HEK293T (cell line): ENCODE measurements around the gene FGGY.

Experiments used
- ARNT ChIP-seq: fragments of 450-650 bp; IDR thresholded peaks from 2 replicates; pipeline ENCODE4 v1.6.1; 2017; ENCODE audit warnings: mild to moderate bottlenecking
- BHLHE40 ChIP-seq: fragments of 450-650 bp; IDR thresholded peaks from 2 replicates; pipeline ENCODE4 v1.6.1; 2016; ENCODE audit warnings: mild to moderate bottlenecking, moderate library complexity, borderline replicate concordance
- CTBP1 ChIP-seq: fragments of 450-650 bp; IDR thresholded peaks from 2 replicates; pipeline ENCODE4 v1.6.1; 2016; ENCODE audit warnings: borderline replicate concordance
- FOXA1 ChIP-seq: fragments of 450-650 bp; IDR thresholded peaks from 2 replicates; pipeline ENCODE4 v1.6.1; 2016; ENCODE audit warnings: mild to moderate bottlenecking
- FOXK2 ChIP-seq: fragments of 450-650 bp; IDR thresholded peaks from 2 replicates; pipeline ENCODE4 v1.6.1; 2016; ENCODE audit warnings: mild to moderate bottlenecking
- FOXM1 ChIP-seq: fragments of 450-650 bp; IDR thresholded peaks from 2 replicates; pipeline ENCODE4 v1.6.1; 2017; ENCODE audit warnings: mild to moderate bottlenecking, borderline replicate concordance
- HDGF ChIP-seq: fragments of 450-650 bp; IDR thresholded peaks from 2 replicates; pipeline ENCODE4 v1.6.1; 2017; ENCODE audit warnings: antibody characterized with exemption, borderline replicate concordance
- L3MBTL2 ChIP-seq: fragments of 450-650 bp; conservative IDR thresholded peaks from 2 replicates; pipeline ENCODE4 v1.6.1; 2016; ENCODE audit warnings: mild to moderate bottlenecking
- SP1 ChIP-seq: fragments of 450-650 bp; IDR thresholded peaks from 2 replicates; pipeline ENCODE4 v1.6.1; 2017
- TARDBP ChIP-seq: fragments of 450-650 bp; IDR thresholded peaks from 2 replicates; pipeline ENCODE4 v1.6.1; 2016
- ZNF384 ChIP-seq: fragments of 450-650 bp; IDR thresholded peaks from 2 replicates; pipeline ENCODE4 v1.6.1; 2016

GRCh38 chr1:59359325-59359724, 62.4 kb downstream of the FGGY start:
- TF ChIP-seq TARDBP, result no peak
- no peak for TF ChIP-seq FOXK2
- TF ChIP-seq ARNT, result no peak
- no peak for TF ChIP-seq CTBP1
- TF ChIP-seq FOXA1, result no peak
- TF ChIP-seq SP1, result no peak
- no peak for TF ChIP-seq BHLHE40
- no peak for TF ChIP-seq FOXM1
- no peak for TF ChIP-seq HDGF
- no peak for TF ChIP-seq ZNF384
- no peak for TF ChIP-seq L3MBTL2
